GM23338 (cell line): ENCODE measurements around the gene RAB36. TPM values are rescaled to one million over a fixed set of nuclear protein-coding genes. Genes with fewer than 3 reads are reported as not detected.

ENCODE experiments used
- ATAC-seq: fragments of 200-7000 bp; cut with Tn5 transposase; 3 replicates; pipeline ENCODE4 v1.9.1; 2020
- DNase-seq: peaks from one replicate; pipeline ENCODE4 v3.0.0-alpha.2; 2015; ENCODE audit warnings: low spot score
- H2AFZ ChIP-seq: fragments of 200-600 bp; sonication (generic); 2 replicates; pipeline ENCODE4 v1.8.0; 2016; ENCODE audit warnings: antibody characterized with exemption, mild to moderate bottlenecking, moderate library complexity
- H3F3A ChIP-seq: fragments of 200-600 bp; sonication (generic); replicated peaks from 2 replicates; pipeline ENCODE4 v1.8.0; 2017; ENCODE audit warnings: antibody characterized with exemption, mixed run types, low read depth
- H3K27ac ChIP-seq: fragments of 200-600 bp; sonication (generic); 2 replicates; pipeline ENCODE4 v1.6.1; 2016; ENCODE audit warnings: low read depth
- H3K27me3 ChIP-seq: fragments of 200-600 bp; sonication (generic); 2 replicates; pipeline ENCODE4 v1.8.0; 2016; ENCODE audit warnings: mild to moderate bottlenecking, mixed run types, moderate library complexity; ENCODE audit not compliant: insufficient read depth
- H3K36me3 ChIP-seq: fragments of 200-600 bp; sonication (generic); 2 replicates; pipeline ENCODE4 v1.8.0; 2016; ENCODE audit warnings: mild to moderate bottlenecking; ENCODE audit not compliant: insufficient read depth
- H3K4me1 ChIP-seq: fragments of 200-600 bp; sonication (generic); 2 replicates; pipeline ENCODE4 v1.8.0; 2016; ENCODE audit warnings: mild to moderate bottlenecking, moderate library complexity; ENCODE audit not compliant: insufficient read depth
- H3K4me2 ChIP-seq: fragments of 200-600 bp; sonication (generic); 2 replicates; pipeline ENCODE4 v1.7.1; 2017; ENCODE audit warnings: mixed run types
- H3K4me3 ChIP-seq: fragments of 200-600 bp; sonication (generic); 2 replicates; pipeline ENCODE4 v1.6.1; 2016; ENCODE audit warnings: mixed run types
- H3K79me2 ChIP-seq: fragments of 200-600 bp; sonication (generic); replicated peaks from 2 replicates; pipeline ENCODE4 v1.8.0; 2017; ENCODE audit warnings: mild to moderate bottlenecking; ENCODE audit not compliant: insufficient read depth
- H3K9me2 ChIP-seq: fragments of 200-600 bp; sonication (generic); 2 replicates; pipeline ENCODE4 v1.8.0; 2017; ENCODE audit not compliant: insufficient read depth
- H4K20me1 ChIP-seq: fragments of 200-600 bp; sonication (generic); replicated peaks from 2 replicates; pipeline ENCODE4 v1.8.0; 2017; ENCODE audit warnings: mild to moderate bottlenecking; ENCODE audit not compliant: insufficient read depth
- H3K27ac Mint-ChIP-seq: 2 replicates; pipeline ENCODE4 v1.8.0; 2020; ENCODE audit warnings: inconsistent platforms, mild to moderate bottlenecking, moderate library complexity, mixed read lengths
- H3K27me3 Mint-ChIP-seq: 3 replicates; pipeline ENCODE4 v1.8.0; 2022; ENCODE audit warnings: low read depth, mild to moderate bottlenecking, moderate library complexity, mixed read lengths, inconsistent platforms; ENCODE audit not compliant: insufficient read depth, poor library complexity
- H3K36me3 Mint-ChIP-seq: 3 replicates; pipeline ENCODE4 v1.8.0; 2021; ENCODE audit warnings: low read depth, mild to moderate bottlenecking, inconsistent platforms, moderate library complexity, mixed read lengths
- H3K4me1 Mint-ChIP-seq: 3 replicates; pipeline ENCODE4 v1.8.0; 2020; ENCODE audit warnings: mild to moderate bottlenecking, inconsistent platforms, mixed read lengths
- H3K4me3 Mint-ChIP-seq: 3 replicates; pipeline ENCODE4 v1.8.0; 2021; ENCODE audit warnings: moderate library complexity, mild to moderate bottlenecking, inconsistent platforms, mixed read lengths
- H3K9me3 Mint-ChIP-seq: 3 replicates; pipeline ENCODE4 v1.8.0; 2020; ENCODE audit warnings: moderate library complexity, mild to moderate bottlenecking, inconsistent platforms, mixed read lengths
- CREB1 ChIP-seq: fragments of 250-450 bp; sonication (Bioruptor Pico); IDR thresholded peaks from 2 replicates; pipeline ENCODE4 v1.5.0; 2020; ENCODE audit warnings: low read depth, mild to moderate bottlenecking, moderate library complexity
- EZH2 ChIP-seq: fragments of 200-600 bp; sonication (generic); IDR thresholded peaks from one replicate; pipeline ENCODE4 v1.8.0; 2017; ENCODE audit warnings: antibody characterized with exemption, mild to moderate bottlenecking, low read depth; ENCODE audit not compliant: unreplicated experiment
- EZH2phosphoT487 ChIP-seq: fragments of 200-600 bp; sonication (generic); IDR thresholded peaks from one replicate; pipeline ENCODE4 v1.8.1; 2018; ENCODE audit warnings: antibody characterized with exemption; ENCODE audit not compliant: unreplicated experiment
- JUNB ChIP-seq: IDR thresholded peaks from one replicate; pipeline ENCODE4 v1.6.1; 2016; ENCODE audit warnings: antibody characterized with exemption; ENCODE audit not compliant: unreplicated experiment
- NANOG ChIP-seq: IDR thresholded peaks from 2 replicates; pipeline ENCODE4 v1.6.1; 2016; ENCODE audit warnings: antibody characterized with exemption, borderline replicate concordance
- POLR2AphosphoS5 ChIP-seq: IDR thresholded peaks from 2 replicates; pipeline ENCODE4 v1.6.1; 2016; ENCODE audit warnings: antibody characterized with exemption, low read depth
- REST ChIP-seq: IDR thresholded peaks from one replicate; pipeline ENCODE4 v1.6.1; 2018; ENCODE audit warnings: antibody characterized with exemption; ENCODE audit not compliant: unreplicated experiment
- STAT1 ChIP-seq: IDR thresholded peaks from one replicate; pipeline ENCODE4 v1.6.1; 2016; ENCODE audit warnings: antibody characterized with exemption; ENCODE audit not compliant: unreplicated experiment
- ZNF114 ChIP-seq: fragments of 250-450 bp; sonication (Bioruptor Pico); IDR thresholded peaks from 2 replicates; pipeline ENCODE4 v1.5.0; 2020; ENCODE audit warnings: mild to moderate bottlenecking, moderate library complexity
- ZNF331 ChIP-seq: fragments of 250-450 bp; sonication (Bioruptor Pico); IDR thresholded peaks from 2 replicates; pipeline ENCODE4 v1.5.0; 2020; ENCODE audit warnings: low read depth, mild to moderate bottlenecking, moderate library complexity
- ZNF462 ChIP-seq: fragments of 250-450 bp; sonication (Bioruptor Pico); IDR thresholded peaks from 2 replicates; pipeline ENCODE4 v1.5.0; 2020; ENCODE audit warnings: mild to moderate bottlenecking, moderate library complexity
- polyA plus RNA-seq: library from polyadenylated mRNA; unstranded; fragments of >200 nt; fragmentation: Nextera tagmentation; extraction: Ambion mirVana; gene quantifications from 2 replicates; pipeline ENCODE4 v1.2.1, GENCODE V29; 2016
- total RNA-seq: library from RNA; depleted of rRNA; stranded (reverse); fragments of >200 nt; shearing (Covaris generic); gene quantifications from 2 replicates; pipeline ENCODE4 v1.2.3, GENCODE V29; 2014
- TF ChIP-seq, protein P1 (sequence below): IDR thresholded peaks from 2 replicates; pipeline ENCODE4 v1.6.1; 2016; ENCODE audit warnings: antibody characterized with exemption
- TF ChIP-seq, protein P2 (sequence below), 2 experiments: fragments of 200-600 bp in 1 of 2; sonication (generic) in 1 of 2; conservative IDR thresholded peaks; 2 replicates each; pipeline versions ENCODE4 v1.5.1 to v1.6.1; 2016 to 2017; ENCODE audit warnings: antibody characterized with exemption in 2 of 2, low read depth in 2 of 2, mild to moderate bottlenecking in 2 of 2, moderate library complexity in 1 of 2

RAB36 gene
- total and polyA plus RNA-seq, 2 experiments from 2014 or later, result 0.58 to 1.2 TPM

DNA sequence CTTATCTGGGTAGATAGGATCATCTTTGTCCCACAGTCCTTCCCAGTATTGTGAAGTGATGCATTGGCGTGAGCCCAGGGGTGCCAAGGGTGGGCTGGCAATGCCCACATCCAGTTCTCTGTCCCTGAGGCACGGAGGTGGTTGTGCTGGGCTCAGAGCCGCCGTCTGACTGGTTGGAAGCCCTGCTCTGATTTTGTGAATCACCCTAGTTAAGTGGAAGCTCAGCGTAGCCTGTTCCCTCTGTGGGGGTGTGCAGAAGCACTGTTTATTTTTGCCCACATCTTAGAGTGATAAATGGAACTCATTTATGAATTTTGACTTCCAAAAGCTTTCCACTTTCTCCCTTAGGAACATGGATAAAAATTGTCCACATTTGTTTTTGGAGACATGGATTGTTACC is 48.6 kb downstream of the RAB36 start:
- DNase-seq, result no peak
- H4K20me1 ChIP-seq, result peaks cover 89% of the 10 kb centered on the region
- H3K27ac ChIP-seq, result no peak overlapping the region
- peaks cover 9% of the 10 kb centered on the region for H3K27me3 Mint-ChIP-seq
- peaks cover 18% of the 10 kb centered on the region for H3K36me3 Mint-ChIP-seq
- H3K36me3 ChIP-seq, result no peaks in the 10 kb centered on the region
- no peaks in the 10 kb centered on the region for H3F3A ChIP-seq
- H3K79me2 ChIP-seq, result peaks cover 100% of the 10 kb centered on the region
- H3K4me2 ChIP-seq, result no peak overlapping the region
- H3K4me3 Mint-ChIP-seq, result no peak overlapping the region
- H3K4me3 ChIP-seq, result no peak overlapping the region
- no peak overlapping the region for H3K27ac Mint-ChIP-seq
- H3K27me3 ChIP-seq, result no peaks in the 10 kb centered on the region
- H3K9me2 ChIP-seq, result no peaks in the 10 kb centered on the region
- H2AFZ ChIP-seq, result no peak overlapping the region
- no peaks in the 10 kb centered on the region for H3K9me3 Mint-ChIP-seq
- no peak for ATAC-seq
- peaks cover 21% of the 10 kb centered on the region for H3K4me1 ChIP-seq
- no peak for TF ChIP-seq CREB1
- TF ChIP-seq ZNF331, result no peak
- no peak for TF ChIP-seq POLR2AphosphoS5
- TF ChIP-seq NANOG, result no peak
- TF ChIP-seq, protein P1, sequence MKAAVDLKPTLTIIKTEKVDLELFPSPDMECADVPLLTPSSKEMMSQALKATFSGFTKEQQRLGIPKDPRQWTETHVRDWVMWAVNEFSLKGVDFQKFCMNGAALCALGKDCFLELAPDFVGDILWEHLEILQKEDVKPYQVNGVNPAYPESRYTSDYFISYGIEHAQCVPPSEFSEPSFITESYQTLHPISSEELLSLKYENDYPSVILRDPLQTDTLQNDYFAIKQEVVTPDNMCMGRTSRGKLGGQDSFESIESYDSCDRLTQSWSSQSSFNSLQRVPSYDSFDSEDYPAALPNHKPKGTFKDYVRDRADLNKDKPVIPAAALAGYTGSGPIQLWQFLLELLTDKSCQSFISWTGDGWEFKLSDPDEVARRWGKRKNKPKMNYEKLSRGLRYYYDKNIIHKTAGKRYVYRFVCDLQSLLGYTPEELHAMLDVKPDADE, result no peak
- TF ChIP-seq JUNB, result no peak
- no peak for TF ChIP-seq EZH2phosphoT487
- TF ChIP-seq, protein P2, sequence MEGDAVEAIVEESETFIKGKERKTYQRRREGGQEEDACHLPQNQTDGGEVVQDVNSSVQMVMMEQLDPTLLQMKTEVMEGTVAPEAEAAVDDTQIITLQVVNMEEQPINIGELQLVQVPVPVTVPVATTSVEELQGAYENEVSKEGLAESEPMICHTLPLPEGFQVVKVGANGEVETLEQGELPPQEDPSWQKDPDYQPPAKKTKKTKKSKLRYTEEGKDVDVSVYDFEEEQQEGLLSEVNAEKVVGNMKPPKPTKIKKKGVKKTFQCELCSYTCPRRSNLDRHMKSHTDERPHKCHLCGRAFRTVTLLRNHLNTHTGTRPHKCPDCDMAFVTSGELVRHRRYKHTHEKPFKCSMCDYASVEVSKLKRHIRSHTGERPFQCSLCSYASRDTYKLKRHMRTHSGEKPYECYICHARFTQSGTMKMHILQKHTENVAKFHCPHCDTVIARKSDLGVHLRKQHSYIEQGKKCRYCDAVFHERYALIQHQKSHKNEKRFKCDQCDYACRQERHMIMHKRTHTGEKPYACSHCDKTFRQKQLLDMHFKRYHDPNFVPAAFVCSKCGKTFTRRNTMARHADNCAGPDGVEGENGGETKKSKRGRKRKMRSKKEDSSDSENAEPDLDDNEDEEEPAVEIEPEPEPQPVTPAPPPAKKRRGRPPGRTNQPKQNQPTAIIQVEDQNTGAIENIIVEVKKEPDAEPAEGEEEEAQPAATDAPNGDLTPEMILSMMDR (conservative IDR thresholded peaks at IDR 0.05; ENCODE audit: low read depth in 2 of 2), result no peak
- TF ChIP-seq EZH2, result no peak
- TF ChIP-seq ZNF462 (CRISPR knock-in tag), result no peak
- no peak for TF ChIP-seq REST
- TF ChIP-seq STAT1, result no peak
- no peak for TF ChIP-seq ZNF114 (CRISPR knock-in tag)
- H3K4me1 Mint-ChIP-seq, result peaks cover 59% of the 10 kb centered on the region
